ENCODE measurements around the gene MTCL3.

- no peak for TF ChIP-seq CTCF (IDR thresholded peaks at IDR 0.05)
- TF ChIP-seq ZFX (IDR thresholded peaks at IDR 0.05; ENCODE audit: borderline replicate concordance): no peak
Observed at GRCh38 chr6:127489248-127489647, 29.9 kb downstream of the MTCL3 start.
